Activated CD4-positive, alpha-beta T cell treated with anti-CD3 and anti-CD28 coated beads for 1 hour (primary cell): ENCODE data around the gene ZBTB9.

Experiments used
- DNase-seq: peaks from one replicate; pipeline ENCODE4 v3.0.0-alpha.2; 2020

The ZBTB9 gene

GRCh38 chr6:33433001-33433543 lies 21.3 kb upstream of the ZBTB9 start:
- DNase-seq = no peak

- no peak for DNase-seq
Observed at GRCh38 chr6:33433544-33434191, 20.7 kb upstream of the ZBTB9 start.

GRCh38 chr6:33434961-33435360 lies 19.4 kb upstream of the ZBTB9 start:
- no peak for DNase-seq

GRCh38 chr6:33437666-33438065 lies 16.7 kb upstream of the ZBTB9 start:
- DNase-seq = no peak

- DNase-seq = no peak
Observed at GRCh38 chr6:33438978-33439594, 15.3 kb upstream of the ZBTB9 start.

GRCh38 chr6:33439956-33440648 lies 14.3 kb upstream of the ZBTB9 start:
- no peak for DNase-seq

- no peak for DNase-seq
Observed at GRCh38 chr6:33440649-33441309, 13.6 kb upstream of the ZBTB9 start.

GRCh38 chr6:33441457-33441856 lies 12.9 kb upstream of the ZBTB9 start:
- DNase-seq = no peak

GRCh38 chr6:33442283-33442682 lies 12.1 kb upstream of the ZBTB9 start:
- DNase-seq = no peak

- DNase-seq = no peak
Observed at GRCh38 chr6:33443025-33443424, 11.4 kb upstream of the ZBTB9 start.

- no peak for DNase-seq
Observed at GRCh38 chr6:33443619-33444504, 10.5 kb upstream of the ZBTB9 start.

GRCh38 chr6:33445119-33445603 lies 9.2 kb upstream of the ZBTB9 start:
- no peak for DNase-seq

- DNase-seq = no peak
Observed at GRCh38 chr6:33446356-33446755, 8.0 kb upstream of the ZBTB9 start.

GRCh38 chr6:33450434-33450833 lies 3.9 kb upstream of the ZBTB9 start:
- DNase-seq = no peak

GRCh38 chr6:33451606-33452005 lies 2.8 kb upstream of the ZBTB9 start:
- no peak for DNase-seq

- DNase-seq = no peak
Observed at GRCh38 chr6:33452496-33452895, 1.9 kb upstream of the ZBTB9 start.

- no peak for DNase-seq
Observed at GRCh38 chr6:33453393-33454008, 875 bp upstream of the ZBTB9 start.

GRCh38 chr6:33455051-33455450 lies 675 bp downstream of the ZBTB9 start:
- no peak for DNase-seq

GRCh38 chr6:33456156-33456555 lies 1.8 kb downstream of the ZBTB9 start:
- no peak for DNase-seq

GRCh38 chr6:33458676-33459075 lies 4.3 kb downstream of the ZBTB9 start:
- no peak for DNase-seq

GRCh38 chr6:33459226-33459625 lies 4.8 kb downstream of the ZBTB9 start:
- DNase-seq = no peak
